Activated CD8-positive, alpha-beta memory T cell treated with anti-CD3 and anti-CD28 coated beads for 1 hour (primary cell): ENCODE measurements around the gene COPZ2.
A peak's percentile ranks its signal among the peaks of the same experiment; 100 is the strongest.
"Not testable (repeated sequence)": the region's sequence is repeated elsewhere in the genome, so short reads cannot be mapped to it uniquely, and the experiment has no call there.

Experiments
- DNase-seq, 2 donors: peaks; one replicate each; pipeline ENCODE4 v3.0.0-alpha.2; 2020; ENCODE audit warnings: low read depth in 1 of 2; ENCODE audit errors: extremely low read depth in 1 of 2

Gene COPZ2

DNA sequence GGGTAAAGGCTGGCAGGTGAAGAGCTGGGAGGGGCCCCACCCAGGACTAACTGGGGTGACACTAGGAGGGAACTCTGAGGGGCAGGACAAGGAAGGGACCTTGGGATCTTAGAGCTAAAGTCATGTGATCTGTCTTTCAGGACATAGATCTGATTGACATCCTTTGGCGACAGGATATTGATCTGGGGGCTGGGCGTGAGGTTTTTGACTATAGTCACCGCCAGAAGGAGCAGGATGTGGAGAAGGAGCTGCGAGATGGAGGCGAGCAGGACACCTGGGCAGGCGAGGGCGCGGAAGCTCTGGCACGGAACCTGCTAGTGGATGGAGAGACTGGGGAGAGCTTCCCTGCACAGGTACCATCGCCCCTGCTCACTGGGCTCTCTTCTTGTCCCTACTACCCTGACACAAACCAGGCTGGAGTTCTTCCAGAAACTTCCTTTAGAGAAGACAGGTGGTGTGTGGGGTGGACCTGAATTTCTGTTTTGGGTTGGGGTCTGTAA is 18.7 kb upstream of the COPZ2 start:
- DNase-seq = no peak

DNA sequence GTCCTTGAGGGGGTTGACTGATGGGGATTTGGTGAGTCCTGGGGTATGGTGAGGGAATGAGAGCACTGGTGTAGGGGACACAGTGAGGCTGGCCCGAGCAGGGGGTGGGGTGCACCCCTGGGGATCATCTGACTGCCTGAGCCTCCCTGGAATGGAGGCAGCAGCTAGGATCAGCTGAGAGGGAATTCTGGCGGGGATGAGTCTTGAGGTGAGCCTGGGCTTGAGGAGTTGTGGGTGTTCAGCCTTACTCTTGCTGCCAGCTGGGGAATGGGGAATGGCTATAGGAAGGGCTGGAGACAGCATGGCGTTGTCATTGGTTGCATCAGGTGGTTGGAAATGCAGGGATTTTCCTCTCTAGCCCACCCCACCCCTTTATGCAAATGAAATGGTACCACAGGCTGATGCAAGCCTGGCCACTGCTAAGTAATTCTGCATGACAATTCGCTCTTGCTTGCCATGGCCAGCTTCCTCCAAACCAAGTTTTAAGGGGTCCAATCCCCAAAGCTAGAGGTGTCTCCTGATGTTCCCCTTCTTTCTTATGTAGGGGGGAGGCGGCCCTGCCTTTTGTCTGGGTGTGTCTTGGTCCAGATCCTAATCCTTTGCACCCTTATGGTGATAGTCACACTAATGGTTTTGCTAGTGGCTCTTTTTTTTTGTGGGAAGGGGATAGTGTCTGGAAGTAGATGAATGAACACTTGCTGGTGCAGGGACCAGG is 18.1 kb upstream of the COPZ2 start:
- no peak for DNase-seq

DNA sequence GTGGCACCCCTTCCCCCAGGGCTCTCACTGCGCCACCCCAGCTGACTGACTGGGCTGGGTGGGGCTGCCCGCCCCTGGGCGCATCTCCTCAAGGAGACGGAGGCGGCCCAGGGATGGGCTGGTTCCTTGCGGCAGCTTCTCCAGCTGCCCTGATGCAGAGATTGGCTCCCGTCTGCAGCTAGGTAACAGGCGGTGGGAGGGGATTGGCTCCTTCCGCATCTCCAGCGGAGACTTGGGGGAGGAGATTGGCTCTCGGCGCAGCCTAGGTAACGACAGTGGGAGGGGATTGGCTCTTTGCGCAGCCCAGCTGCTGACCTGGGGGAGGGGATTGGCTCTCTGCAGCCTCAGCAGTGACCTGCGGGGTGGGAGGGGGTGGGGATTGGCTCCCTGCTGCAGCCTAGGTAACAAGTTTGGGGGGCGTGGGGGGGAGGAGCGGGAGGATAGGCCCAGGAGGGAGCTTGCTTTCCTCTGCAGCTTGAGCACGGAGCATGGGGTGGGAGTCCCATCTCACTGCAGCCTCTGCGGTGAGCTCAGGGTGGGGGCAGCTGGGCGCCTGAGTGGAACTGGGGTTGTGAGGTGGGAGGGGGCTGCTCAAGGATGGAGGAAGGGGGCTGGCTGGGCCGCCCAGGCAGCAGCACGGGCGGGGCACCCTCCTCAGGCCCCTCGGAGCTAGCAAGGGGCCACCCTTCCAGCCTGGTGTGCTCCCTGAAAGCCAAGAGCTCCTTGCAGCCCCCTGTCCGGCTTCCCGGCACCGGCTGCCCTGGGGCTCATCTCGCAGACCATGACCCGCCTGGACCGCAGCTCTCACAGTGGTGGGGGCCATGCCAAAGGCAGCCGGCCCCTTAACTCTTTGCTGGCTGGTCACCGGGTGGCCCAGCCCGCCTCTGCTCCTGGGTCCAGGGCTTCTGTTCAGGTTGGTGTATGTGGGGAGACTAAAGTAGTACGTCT is 16.9 kb upstream of the COPZ2 start:
- no peak for DNase-seq

DNA sequence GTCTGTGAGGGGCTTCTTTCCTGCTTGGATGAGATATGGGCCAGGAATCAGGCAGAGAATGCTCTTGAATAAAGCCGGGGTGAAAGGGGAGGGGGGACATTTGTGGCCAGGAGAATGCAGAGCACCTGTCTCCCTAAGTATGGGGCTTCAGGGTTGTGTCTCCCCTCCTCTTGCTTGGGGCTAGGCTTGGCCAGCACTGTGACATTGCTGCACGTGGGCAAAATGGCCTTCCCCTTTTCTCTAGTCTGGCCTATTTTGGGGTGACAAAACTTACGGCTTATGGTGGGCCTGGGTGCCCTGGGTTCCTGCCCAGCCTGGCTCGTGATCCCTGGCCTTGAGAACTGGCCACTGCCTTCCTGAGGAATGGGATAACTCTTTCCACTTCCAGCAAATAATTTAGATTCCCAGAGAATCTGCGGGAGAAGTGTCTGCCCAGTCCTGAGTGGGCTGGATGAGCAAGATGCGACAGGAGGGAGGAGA is 16.2 kb upstream of the COPZ2 start:
- DNase-seq = no peak

DNA sequence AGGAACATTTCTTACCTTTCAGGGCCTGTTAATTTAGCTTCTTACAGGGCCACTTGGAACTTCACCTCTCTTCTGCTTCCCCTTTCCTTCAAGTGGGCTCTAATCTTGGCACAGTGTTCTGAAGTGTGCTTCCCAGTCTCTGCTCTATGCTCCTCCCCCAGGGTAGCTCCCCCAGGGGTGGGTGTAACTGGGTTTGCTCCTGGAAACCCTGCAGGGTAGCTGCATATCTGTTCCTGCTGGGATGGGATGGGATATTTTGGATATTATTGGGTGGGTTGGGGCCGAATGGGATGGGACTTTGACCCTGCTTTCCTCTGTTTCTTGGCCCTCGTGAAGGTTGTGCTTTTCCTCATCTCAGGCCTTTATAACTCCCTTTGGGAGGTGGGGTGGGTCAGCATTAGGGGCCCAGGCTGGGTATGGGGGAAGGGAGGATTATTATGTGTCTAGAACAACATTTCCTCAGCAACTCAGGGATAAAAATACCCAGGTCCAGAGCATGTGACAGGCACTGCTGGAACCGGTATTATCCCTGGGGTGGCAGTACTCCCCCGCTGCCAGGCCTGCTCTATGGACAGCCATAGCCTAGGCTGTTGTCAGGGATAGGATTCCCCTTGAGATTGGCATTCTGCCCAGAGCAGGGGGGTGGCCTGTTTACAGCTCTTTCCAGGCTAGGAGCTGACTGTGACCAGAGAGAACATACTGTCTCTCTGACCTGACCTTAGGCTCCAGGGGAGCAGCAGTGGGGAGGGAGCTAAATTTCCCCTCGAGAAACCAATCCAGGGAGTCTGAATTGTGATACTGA is 15.6 kb upstream of the COPZ2 start:
- no peak for DNase-seq

DNA sequence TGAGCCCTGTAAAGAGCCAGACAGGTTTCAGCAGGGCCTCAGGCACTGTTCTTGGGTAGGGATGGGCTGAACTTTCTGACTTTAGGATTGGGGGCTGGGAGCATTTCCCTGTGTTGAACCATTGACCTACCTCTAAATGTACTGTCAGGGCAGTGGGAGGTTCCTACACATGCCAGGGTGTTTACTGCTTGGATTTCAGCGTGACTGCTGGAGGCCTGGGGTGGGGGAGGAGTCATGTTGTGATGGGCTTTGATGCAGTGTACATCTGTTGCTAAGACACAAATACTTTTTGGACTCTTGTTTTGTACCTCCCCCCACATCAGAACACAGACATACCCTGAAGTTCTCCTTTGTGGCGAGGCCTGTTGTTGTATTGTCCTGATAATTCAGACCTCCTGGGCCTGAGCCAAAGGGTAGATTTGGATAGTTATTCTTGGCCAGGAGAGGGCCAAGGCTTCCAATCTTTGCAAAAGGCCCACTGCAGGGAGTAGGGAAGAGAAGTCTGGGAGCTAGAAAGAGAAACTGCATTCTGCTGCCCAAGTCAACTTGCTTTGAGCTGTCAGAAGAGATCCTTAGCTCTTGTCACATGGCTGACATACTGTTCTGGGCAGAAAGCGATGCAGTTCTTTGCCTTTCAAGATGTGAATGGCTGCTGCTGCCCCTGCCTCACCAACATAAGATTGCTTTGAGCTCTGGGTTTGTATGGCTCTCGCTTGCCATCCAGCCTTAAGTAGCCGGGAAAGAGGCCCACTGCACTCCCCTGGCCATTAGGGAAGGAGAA is 14.3 kb upstream of the COPZ2 start:
- DNase-seq = no peak

DNA sequence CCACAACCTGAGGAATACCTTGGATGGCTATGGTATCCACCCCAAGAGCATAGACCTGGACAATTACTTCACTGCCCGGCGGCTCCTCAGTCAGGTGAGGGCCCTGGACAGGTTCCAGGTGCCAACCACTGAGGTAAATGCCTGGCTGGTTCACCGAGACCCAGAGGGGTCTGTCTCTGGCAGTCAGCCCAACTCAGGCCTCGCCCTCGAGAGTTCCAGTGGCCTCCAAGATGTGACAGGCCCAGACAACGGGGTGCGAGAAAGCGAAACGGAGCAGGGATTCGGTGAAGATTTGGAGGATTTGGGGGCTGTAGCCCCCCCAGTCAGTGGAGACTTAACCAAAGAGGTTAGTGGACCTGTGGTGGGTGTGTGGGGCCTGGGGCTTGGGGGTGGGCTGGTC is 13.7 kb upstream of the COPZ2 start:
- DNase-seq = no peak

DNA sequence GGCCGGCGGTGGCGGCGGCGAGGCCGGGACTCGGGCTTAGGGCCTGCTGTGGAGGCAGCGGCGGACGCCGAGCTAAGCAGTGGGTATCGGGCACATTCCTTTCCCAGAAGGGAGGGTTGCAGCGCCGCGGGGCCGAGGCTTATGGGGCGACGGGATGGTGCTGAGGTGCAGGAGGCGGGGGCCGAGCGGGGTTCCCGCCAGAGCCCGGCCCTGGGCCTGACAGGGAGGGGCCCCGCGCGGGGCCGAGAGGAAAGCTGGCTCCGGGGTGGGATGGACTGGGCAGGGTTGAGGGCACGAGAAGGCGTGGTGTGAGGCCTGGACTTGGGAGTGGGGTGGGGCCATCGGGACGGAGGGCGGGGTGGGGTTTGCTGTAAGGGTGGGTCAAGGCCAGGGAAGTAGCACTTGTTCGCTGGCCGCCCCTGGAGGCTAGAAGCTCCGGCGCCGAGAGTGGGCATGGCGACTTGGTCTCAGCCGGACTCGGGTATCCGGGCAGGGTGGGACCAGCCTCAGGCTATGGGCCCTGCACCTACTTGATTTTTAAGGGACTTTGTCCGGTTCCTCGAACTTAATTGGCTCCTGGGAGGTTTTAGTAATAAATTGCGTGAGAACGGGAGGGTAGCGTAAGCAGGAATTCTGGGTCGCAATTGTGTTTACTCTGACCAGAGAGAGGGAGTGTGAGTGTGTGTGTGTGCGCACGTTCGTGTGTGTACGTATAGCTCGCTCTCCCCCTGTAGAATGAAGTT is 11.0 kb upstream of the COPZ2 start:
- peak in 1 of 2 donors; percentile 22 for DNase-seq

DNA sequence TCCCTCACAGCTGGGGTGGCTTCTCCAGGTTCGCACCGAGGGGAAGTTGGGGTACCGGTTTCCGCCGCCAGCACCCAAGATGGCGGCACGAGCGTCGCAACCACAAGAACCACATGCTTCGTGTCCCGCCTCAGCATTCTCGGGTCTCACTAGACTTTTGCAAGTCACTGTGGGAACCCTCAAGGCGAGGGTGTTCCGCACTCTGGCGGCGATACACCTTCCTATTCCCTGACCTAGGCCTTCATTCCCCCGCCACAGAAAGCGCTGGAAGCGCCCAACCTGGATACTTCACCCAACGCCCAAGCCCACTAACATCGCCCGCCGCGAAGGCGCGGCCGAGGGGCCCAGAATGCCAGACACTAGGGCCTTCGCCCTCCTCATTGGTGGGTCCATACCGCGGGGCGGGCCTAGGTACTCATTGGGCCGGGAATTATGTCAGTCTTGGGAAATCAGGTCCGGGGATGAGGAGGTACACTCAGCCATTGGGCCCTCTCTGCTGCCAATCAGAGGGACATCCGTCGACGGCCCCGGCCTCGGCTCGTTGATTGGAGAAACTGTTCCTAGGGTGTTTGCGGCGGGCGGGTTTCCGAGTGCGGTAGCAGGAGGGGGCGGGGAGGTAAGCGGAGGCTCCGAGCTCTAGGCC is 10.3 kb upstream of the COPZ2 start, which contains the start of gene NFE2L1:
Gene NFE2L1 (plus strand): TSS at position 619 of the 643 bp plus-strand sequence. CDS start 2,760 bp downstream, outside the sequence.
- peak; percentile 93 to 94 for DNase-seq

DNA sequence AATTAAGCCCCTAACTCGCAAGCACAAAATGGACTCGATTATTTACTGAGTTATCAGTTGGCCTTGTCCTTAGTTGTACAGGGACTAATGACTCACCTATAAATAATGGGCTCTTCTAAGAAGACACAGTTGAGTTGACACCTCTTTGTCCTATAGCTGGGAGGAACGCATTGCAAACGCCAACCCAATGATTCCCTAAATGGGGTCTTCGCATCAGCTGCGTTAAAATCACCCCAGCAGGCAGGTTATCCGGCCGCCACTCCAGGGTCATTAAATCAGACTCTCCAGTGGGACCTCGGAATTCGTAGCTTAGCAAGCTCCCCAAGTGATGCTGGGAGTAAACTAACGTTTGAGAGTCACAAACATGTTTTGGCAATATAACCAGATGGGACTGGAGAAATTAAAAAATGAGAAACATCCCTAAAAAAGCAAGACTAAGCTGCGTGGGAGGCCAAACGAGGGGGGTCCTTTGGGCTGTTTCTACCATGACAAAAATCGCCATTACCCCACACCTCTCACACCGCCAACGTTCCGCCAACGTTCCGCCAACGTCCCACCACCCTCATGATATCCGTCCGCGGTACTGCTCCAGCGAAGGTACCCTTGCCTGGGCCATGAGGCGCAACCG is 9.6 kb upstream of the COPZ2 start:
- DNase-seq = no peak

DNA sequence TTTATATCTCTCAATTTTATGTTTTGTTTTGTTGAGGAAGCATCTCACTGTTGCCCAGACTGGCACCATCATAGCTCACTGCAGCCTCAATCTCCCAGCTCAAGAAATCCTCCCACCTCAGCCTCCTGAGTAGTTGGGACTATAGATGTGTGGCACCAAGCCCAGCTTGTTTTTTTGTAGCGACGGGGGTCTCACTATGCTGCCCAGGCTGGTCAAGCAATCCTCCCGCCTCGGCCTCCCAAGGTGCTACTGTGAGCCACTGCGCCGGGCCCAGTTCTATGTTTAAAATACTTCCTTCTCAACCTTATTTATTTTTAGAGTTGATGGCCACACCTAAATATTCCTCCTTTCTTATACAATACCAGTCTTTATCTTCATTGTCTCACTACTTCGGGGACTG is 8.7 kb upstream of the COPZ2 start:
- no peak for DNase-seq

DNA sequence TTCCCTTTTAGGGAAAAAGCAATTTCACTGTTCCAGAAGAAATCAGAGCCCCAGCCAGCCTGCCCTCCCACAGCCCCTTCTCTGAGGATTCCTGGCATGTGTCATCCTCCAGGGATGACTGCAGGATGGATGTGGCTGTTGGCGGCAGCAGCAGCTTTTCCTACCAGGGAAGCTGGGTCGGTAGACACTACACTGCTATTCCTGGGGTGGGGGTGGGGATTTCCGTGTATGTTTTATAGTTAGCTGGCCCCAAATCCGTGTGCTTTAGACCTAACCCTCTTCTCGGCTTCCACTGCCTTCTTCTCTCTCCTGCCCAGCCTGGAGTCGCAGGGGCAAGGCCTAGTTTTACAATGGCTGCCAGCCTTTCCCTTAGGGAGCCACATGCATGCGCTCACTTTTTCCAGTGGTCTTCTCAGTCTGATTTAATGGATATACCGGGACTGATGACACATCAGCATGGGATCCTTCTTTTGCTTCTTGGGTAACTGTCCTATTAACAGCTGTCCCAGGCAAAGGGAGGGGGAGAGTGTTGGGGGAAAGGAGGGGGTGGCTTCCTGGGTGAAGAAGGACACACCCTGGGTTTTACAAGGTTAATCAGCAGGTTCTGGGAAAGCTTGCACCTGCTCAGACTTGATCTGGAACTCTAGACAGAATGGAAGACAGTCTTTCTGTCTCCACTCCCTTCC is 7.9 kb upstream of the COPZ2 start:
- no peak for DNase-seq

DNA sequence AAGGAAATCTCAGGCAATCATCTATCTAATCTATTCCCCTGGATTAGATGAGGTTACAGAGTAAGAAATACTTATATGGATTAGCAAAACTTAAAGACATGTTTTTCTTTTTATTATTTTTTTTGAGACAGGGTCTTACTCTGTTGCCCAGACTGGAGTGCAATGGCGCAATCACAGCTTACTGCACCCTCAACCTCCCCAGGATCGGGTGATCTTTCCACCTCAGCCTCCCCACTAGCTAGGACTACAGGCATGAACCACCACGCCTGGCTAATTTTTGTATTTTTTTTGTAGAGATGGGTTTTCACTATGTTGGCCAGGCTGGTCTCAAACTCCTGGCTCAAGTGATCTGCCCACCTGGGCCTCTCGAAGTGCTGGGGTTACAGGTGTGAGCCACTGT is 7.3 kb upstream of the COPZ2 start:
- DNase-seq = no peak

DNA sequence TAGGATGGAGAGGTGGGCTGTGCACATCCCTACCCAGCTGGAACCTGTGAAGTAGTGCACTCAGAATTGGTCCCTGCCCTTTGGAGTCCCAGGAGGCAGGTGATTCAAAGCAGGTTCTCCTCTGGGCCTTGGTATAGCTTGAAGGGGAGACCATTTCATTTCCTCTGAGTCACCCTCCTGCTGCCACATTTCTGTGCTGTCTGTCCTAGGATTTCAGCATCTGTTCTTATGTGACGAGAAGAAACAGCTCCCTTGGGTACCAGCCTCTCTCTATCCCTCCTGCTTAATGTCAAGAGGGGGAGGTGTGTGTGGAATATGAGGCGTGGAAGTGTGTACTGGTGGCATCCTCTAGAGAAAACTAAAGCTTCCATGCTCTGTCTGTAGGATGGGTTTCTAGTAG is 5.6 kb upstream of the COPZ2 start:
- no peak for DNase-seq

DNA sequence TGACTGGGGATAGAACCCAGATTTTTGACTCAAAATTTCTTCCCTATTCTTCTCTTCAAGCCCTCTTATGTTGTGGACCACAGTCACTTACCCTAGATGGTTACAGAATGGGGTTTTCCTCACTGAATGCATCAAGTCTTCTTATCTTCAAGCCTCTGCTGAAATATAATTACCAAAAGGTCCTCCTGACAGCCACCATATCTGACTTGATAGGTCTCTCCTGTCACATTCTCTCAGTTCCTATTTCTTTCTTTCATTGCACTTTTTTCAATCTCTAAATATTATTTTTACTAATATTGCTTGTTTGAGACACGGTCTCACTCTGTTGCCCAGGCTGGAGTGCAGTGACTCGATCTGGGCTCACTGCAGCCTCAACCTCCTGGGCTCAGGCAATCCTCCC is 1.1 kb upstream of the COPZ2 start:
- no peak for DNase-seq

DNA sequence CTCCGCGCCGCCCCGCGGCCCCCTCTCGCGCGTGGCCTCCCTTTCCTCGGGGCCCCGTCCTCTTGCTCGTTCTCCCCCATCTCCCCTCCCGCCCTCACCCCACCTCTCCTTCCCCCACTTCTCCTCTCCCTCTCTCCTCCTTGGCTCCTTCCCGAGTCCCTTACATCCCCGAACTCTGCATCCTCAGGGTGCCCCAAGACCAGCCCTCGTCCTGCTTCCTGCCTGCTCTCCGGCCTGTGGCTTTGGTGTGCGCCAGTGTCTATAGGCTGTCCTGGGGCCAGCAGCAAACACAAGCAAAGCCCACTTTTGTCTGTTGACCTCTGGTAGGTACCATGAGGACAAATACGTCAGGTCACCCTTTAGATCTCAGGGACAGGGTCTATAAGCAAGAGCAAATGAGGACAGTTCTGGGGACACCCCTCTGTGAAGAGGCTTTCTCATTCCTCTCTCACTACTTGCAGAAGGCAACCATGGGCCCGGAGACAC is 284 bp upstream of the COPZ2 start:
- DNase-seq = peak in 1 of 2 donors; percentile 12

DNA sequence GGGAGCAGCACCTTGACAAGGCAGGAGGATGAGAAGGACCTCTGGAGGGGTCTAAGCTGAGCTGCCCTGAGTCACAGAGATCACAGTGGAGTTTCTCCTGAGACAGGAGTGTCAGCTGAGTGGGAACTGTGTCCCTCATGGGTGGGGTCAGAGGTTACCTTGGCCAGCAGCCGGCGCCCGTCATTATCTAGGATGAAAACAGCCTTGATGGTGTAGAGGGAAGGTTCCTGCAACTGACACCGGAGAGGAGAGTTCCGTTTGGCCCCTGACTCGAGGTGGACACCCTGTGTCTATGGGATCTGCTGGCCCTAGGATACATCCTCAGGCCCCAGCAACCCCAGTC is 933 bp downstream of the COPZ2 start:
- DNase-seq = no peak

DNA sequence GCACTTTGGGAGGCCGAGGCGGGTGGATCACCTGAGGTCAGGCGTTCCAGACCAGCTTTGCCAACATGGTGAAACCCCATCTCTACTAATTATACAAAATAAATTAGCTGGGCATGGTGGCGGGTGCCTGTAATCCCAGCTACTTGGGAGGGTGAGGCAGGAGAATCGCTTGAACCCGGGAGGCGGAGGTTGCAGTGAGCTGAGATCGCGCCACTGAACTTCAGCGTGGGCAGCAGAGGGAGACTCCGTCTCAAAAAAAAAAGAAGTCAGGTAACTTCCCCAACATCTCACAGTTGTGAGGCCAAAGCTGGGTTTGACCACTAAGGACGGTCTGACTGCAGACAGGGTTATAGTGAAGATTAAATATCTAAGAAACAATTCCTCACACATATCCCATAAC is 2.9 kb downstream of the COPZ2 start:
- not testable (repeated sequence) for DNase-seq
